Measurements from ENCODE around the gene B4GALT1.

B4GALT1 gene

DNA sequence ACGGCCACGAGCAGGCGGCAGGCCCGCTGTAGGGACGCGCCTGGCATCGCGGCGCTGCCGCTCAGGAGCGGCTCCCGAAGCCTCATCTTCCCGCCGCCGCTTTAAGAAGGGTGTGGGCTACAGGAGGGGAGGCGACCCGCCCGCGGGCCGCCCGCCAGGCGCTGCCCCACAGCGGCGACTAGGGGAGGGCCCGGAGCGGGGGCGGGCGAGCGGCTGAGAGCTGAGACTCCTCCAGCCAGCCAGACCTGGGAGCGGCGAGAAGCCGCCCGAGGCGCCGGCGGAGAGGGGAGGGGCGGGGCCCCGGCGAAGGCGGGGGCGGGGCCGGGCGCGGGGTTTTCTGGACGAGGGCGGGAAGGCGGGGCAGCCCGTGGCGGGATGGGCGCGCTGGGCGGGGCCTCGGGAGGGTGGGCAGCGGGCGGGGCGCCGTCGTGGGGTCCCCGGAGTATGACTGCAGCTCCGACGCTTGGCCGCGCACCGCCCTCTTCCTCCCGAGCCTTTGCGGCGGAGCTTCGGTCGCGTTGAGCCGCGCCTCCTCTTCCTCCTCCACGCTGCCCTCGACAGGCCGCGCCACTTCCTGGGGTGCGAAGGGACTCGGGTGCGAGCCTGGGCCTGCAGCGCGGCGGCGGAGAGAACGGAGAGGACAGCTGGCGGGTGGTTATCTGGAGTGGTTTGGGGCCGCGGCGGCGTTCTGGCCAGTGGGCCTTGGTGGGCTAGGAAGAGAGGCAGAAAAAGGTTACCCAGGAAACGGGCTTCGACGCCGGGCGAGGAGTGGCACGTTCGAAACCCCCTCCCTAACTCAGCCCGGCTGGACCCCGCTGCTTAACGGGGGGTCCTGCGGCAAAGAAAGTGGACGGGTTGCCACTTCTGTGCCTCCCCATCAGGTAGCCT, at the start of gene B4GALT1:
B4GALT1 (minus strand) TSS at position 253 of the 888 bp plus-strand sequence; CDS start at position 86, 167 bp downstream.
- peak; percentile 98 for DNase-seq

DNA sequence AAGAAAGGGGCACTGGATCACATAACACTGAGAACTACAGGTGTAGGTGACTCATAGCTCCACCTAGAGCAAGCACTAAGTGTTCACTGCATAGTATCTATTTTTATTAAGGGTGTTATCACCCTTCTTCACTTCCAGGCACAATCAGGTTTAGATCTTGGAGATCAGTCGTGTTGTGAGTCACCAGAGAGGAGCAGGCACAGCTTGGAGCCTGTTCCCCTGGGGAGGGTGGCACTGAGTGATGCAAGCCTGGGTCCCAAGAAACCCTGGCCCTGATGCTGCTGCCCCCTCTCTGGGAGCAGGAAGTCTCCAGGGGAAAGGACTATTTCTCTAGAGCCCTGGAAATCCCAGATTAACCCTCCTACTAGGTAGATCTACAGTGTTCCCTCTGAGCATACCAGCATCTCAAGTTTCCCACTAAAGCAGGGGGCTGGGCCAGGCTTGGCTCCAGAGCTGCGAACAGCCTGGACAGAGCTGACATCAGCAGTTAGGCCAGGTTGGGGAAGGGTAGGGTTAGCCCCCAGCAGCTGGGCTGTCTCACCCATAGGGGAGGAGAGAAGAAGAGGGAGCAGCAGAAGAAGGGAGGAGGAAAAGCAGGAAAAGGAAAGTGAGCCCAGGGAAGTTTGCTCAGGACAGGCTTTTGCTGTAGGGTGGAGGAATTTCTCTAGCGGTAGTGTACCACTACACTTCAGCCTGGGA, 44.7 kb upstream of the B4GALT1 start:
- no peak for DNase-seq

DNA sequence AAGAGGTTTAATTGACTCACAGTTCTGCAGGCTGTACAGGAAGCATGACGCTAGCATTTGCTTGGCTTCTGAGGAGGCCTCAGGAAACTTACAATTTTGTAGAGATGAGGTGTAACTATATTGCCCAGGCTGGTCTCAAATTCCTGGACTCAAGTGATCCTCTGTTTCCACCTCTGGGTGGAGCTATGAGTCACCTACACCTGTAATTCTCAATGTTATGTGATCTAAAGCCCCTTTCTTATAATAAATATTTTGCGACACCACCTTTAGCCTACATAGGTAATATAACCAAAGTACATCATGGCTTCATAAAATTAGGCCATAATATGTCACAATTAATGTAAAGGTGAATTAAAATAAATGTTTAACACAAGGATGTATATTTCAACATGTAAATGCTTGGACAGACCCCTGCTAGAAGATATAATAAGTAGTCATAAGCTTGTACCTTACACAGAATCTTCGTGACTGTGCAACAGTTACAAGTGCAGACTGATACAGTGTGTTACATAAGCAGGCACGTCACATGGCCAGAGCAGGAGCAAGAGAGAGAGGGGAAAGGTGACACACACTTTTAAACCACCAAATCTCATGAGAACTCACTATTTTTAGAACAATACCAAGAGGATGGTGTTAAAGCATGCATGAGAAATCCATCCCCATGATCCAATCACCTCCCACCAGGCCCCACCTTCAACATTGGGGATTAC, 43.0 kb upstream of the B4GALT1 start:
- no peak for DNase-seq

GRCh38 chr9:33209394-33209793, 42.3 kb upstream of the B4GALT1 start:
- no peak for DNase-seq

DNA sequence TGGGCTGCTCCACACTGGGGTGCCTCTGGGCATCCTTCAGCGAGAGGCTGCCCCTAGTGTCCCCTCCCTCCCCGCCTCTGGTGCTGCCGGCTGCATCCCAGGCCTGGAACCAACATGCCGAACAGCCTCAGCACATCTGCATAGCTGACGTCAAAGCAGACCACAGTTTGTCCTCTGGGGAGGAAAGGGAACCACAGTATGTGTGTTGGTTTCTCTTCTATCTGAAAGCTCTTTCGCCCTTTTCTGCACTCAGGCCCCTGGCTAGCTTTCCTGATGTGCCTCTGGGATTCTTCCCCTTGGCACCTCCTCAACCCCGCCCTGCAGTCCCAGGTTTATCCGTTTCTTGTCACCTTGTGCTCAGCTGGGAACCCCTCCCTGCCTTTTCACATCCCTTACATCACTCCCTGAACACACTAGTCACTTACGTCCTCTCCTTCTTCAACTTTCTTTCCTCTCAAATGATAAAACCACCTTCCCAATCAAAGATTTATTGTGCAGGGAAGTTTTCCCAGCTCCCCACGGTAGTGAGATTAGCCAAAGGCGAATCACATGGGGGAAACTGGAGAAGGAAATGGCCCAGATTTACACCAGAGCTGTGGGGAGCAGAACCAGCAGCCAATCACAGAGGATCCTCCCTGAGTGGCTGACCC, 35.5 kb upstream of the B4GALT1 start:
- peak; percentile 62 for DNase-seq

DNA sequence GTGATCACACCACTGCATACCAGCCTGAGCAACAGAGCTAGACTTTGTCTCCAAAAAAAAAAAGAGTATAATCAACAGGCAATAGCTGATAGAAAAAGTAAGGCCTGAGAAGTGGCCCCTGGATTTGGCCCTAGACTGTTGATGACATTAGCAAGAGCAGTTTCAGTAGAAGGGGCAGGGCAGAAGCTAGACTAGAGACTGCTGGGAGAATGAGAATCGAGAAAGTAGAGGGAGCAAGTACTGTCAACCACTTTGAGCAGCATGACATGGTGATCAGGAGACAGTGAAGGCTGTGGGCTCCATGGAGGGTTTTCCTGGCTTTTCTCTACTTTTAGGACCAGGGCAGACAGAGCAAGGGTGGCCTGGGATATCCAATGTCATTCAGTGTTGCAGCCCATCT, 34.9 kb upstream of the B4GALT1 start:
- no peak for DNase-seq

GRCh38 chr9:33198165-33198564, 31.0 kb upstream of the B4GALT1 start:
- DNase-seq, result no peak

DNA sequence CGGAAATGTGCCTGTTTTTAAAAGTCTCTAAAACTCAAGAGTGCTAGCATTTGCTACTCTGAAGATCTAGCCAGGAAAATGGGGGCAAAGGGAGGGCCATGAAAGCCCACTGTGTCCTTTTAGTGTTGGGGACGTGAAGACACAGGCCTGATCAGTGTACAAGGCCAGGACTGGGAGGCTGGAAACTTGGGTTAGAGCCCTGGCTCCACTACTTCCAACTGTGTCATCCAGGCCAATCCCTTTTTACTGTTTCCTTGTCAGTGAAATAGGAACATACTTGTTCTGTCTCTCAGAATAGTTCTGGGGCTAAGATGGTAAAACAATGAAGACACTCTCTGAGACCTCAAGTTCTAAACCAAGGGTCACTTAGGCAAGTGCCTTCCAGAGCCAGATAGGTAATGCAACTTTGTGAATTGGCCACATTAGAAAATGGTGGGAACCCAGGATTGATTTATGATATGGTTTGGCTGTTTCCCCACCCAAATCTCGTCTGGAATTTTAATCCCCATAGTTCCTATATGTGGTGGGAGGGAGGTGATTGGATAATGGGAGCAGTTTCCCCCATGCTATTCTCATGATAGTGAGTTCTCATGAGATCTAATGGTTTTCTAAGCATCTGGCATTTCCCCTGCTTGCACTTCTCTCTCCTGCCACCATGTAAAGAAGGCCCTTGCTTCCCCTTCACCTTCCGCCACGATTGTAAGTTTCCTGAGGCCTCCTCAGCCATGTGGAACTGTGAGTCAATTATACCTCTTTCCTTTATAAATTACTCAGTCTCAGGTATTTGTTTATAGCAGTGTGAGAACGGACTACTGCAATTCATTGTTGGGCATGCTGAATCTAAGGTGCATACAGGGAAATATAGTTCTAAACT, 30.4 kb upstream of the B4GALT1 start:
- peak; percentile 72 for DNase-seq

DNA sequence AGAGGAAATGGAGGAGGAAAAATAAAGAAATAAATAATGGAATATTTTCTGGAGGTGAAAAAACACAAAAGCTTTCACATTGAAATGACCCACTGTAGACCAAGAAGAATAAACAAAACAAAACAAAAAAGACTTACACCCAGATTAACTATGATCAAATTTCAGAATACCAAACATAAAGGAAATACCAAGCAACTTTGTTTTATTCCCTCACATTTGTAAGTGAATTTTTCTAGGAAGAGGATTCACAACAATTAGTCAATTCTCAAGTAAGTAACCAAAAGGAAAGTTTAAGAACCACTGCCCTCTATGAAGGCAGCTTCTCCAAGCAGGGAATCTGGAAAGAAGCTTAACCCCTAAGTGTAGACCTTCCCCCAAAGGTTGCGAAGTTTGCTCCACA, 29.6 kb upstream of the B4GALT1 start:
- no peak for DNase-seq

DNA sequence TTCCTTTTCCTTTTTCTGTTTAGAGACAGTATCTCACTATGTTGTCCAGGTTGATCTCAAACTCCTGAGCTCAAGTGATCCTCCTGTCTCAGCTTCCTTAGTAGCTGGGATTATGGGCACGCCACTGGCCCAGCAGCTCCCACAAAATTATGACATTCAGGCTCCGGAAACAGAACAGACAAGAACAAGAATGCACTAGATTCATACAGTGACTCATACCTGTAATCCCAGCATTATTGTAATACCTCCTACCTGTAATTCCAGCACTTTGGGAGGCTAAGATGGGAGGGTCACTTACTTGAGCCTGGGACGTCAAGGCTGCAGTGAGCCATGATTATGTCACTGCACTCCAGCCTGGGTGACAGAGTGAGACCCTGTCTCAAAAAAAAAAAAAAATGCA, 26.7 kb upstream of the B4GALT1 start:
- no peak for DNase-seq

GRCh38 chr9:33192493-33193255, 25.5 kb upstream of the B4GALT1 start:
- DNase-seq, result no peak

DNA sequence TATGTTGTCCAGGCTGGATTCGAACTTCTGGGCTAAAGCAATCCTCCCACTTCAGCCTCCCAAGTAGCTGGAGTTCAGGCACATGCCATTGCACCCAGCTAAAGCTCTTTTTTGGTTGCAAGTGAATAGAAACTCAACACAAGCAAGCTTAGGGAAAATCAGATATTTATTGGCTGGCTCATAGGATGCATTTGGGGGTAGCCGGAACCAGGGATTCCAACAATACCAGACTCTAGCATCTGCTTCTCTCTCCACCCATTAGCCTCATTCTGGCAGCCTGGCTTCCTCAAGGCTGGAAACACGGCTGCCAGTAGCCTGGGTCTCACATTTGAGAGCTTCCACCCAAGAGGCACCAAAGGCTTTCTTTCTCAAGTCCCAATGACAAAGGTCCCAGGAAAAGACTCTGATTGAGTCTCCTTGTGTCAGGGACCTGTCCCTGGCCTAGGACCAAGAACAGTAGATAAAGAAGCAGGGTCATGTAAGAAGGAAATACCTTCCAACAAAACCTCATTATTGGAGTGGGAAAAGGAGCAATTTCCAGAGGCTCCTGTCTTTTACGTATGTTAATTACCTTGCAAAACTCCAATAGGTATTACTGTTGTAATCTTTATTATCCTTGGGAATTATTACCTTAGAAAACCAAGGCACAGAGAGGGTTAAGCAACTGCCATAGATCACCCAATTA, 23.0 kb upstream of the B4GALT1 start:
- DNase-seq, result no peak

GRCh38 chr9:33189331-33189791, 22.2 kb upstream of the B4GALT1 start:
- DNase-seq, result peak; percentile 57

- DNase-seq, result no peak
Observed at GRCh38 chr9:33188711-33189110, 21.6 kb upstream of the B4GALT1 start.

- peak; percentile 74 for DNase-seq
Observed at GRCh38 chr9:33187519-33188218, 20.5 kb upstream of the B4GALT1 start.

- DNase-seq, result no peak
Observed at GRCh38 chr9:33186457-33187168, 19.5 kb upstream of the B4GALT1 start.

- DNase-seq, result no peak
Observed at GRCh38 chr9:33185858-33186257, 18.7 kb upstream of the B4GALT1 start.

- no peak for DNase-seq
Observed at GRCh38 chr9:33185406-33185805, 18.3 kb upstream of the B4GALT1 start.

DNA sequence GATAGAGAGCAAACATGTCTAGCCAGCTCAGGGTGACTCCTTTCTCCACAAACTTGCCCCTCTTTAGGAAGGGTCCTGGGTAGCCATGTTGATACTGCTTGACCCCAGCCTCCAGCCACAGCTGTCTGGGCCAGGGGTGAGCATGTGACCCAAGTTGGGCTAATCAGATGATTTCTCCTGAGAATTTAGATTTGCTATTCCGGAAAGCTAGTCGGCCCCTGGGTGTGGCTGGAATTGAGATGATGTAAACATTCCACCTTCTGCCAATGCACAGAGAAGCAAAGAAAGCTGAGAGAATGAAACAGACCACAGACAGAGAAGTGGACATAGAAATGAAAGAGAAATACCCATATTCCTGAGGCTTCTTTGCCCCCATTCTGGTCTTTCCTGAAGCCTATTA, 17.8 kb upstream of the B4GALT1 start:
- DNase-seq, result no peak
